HepG2 (cell line): ENCODE data around the gene RAB28. TPM values are rescaled to one million over a fixed set of nuclear protein-coding genes. Genes with fewer than 3 reads are reported as not detected.

Experiments
- ATAC-seq: fragments of 200-7000 bp; cut with Tn5 transposase; 3 replicates; pipeline ENCODE4 v1.9.1; 2020; ENCODE audit warnings: mild to moderate bottlenecking, moderate library complexity
- BruUV-seq: library from RNA; stranded (reverse); fragments of 400-500 nt; replicated peaks from 2 replicates; lab custom pipeline; 2021; lab: Mats Ljungman, UMichigan
- CTCF ChIA-PET: fragments of 300-600 bp; formaldehyde crosslinking; extraction: SDS; loops from one replicate; lab custom pipeline; 2021; ENCODE audit warnings: low total read pairs, inconsistent platforms, low intra/inter-chr PET ratio; lab: Yijun Ruan, JAX
- POLR2A ChIA-PET: fragments of 350-600 bp; sonication (Branson Sonifier 250); formaldehyde crosslinking; loops from one replicate; lab custom pipeline; 2020; ENCODE audit warnings: antibody characterized with exemption, inconsistent platforms; lab: Yijun Ruan, JAX
- DNase-seq: peaks from one replicate; pipeline ENCODE4 v3.0.0-alpha.2; 2015; ENCODE audit warnings: low spot score
- FAIRE-seq: peaks from 3 replicates; lab custom pipeline; 2011; peaks lifted over from hg19 to GRCh38; lab: Jason Lieb, UNC
- H2AFZ ChIP-seq: one replicate; pipeline ENCODE4 v1.6.1; 2011; ENCODE audit warnings: low read length, inconsistent platforms
- H3K27ac ChIP-seq: fragments of 300-600 bp; 3 replicates; pipeline ENCODE4 v1.8.0; 2011; ENCODE audit warnings: mixed run types, mild to moderate bottlenecking, mixed read lengths, low read length, inconsistent platforms; ENCODE audit not compliant: insufficient read depth; ENCODE audit errors: extremely low read length
- H3K27me3 ChIP-seq, 2 experiments: fragments of 200-600 bp in 1 of 2; 2 replicates in 1 of 2; 3 replicates in 1 of 2; pipeline versions ENCODE4 v1.6.0 to v1.8.0; 2011; ENCODE audit warnings: low read length in 2 of 2, mild to moderate bottlenecking in 2 of 2, moderate library complexity in 2 of 2, inconsistent platforms in 1 of 2; ENCODE audit not compliant: insufficient read depth in 2 of 2, control insufficient read depth in 1 of 2
- H3K36me3 ChIP-seq, 2 experiments: fragments of 200-600 bp in 1 of 2; replicated peaks in 1 of 2; 2 replicates in 1 of 2; 3 replicates in 1 of 2; pipeline versions ENCODE4 v1.5.1 to v1.8.0; 2011; ENCODE audit warnings: low read length in 2 of 2, inconsistent platforms in 1 of 2; ENCODE audit not compliant: insufficient read depth in 2 of 2, control insufficient read depth in 1 of 2
- H3K4me1 ChIP-seq: 2 replicates; pipeline ENCODE4 v1.5.1; 2012; ENCODE audit warnings: low read length, inconsistent platforms; ENCODE audit not compliant: insufficient read depth
- H3K4me2 ChIP-seq: 2 replicates; pipeline ENCODE4 v1.6.0; 2011; ENCODE audit warnings: low read depth, low read length, inconsistent platforms
- H3K4me3 ChIP-seq, 3 experiments: fragments of 200-600 bp in 1 of 3; sonication (generic), shearing (Covaris generic) in 1 of 3; replicated peaks in 1 of 3; 2 replicates each; pipeline ENCODE4 v1.5.1; 2011 to 2016; ENCODE audit warnings: low read length in 3 of 3, inconsistent platforms in 2 of 3, low read depth in 2 of 3, mild to moderate bottlenecking in 2 of 3, control low read depth in 1 of 3, mixed read lengths in 1 of 3; ENCODE audit not compliant: insufficient read depth in 1 of 3
- H3K79me2 ChIP-seq: one replicate; pipeline ENCODE4 v1.6.1; 2011; ENCODE audit warnings: low read length, inconsistent platforms; ENCODE audit not compliant: insufficient read depth
- H3K9ac ChIP-seq: 2 replicates; pipeline ENCODE4 v1.6.0; 2011; ENCODE audit warnings: mild to moderate bottlenecking, low read depth, low read length, inconsistent platforms; ENCODE audit not compliant: insufficient read depth
- H3K9me3 ChIP-seq: 2 replicates; pipeline ENCODE4 v1.5.1; 2012; ENCODE audit warnings: mild to moderate bottlenecking, low read length
- H4K20me1 ChIP-seq: 2 replicates; pipeline ENCODE4 v1.6.0; 2011; ENCODE audit warnings: inconsistent platforms, mild to moderate bottlenecking, low read length, moderate library complexity; ENCODE audit not compliant: insufficient read depth
- AFF4 ChIP-seq: sonication (generic); formaldehyde crosslinking; IDR thresholded peaks from 2 replicates; pipeline ENCODE4 v1.4.0; 2020; ENCODE audit warnings: missing genetic modification reagents
- AHDC1 ChIP-seq: sonication (generic); formaldehyde crosslinking; IDR thresholded peaks from 2 replicates; pipeline ENCODE4 v1.5.1; 2020; ENCODE audit warnings: mild to moderate bottlenecking, missing genetic modification reagents, borderline replicate concordance
- ATRX ChIP-seq: sonication (generic); formaldehyde crosslinking; IDR thresholded peaks from 2 replicates; pipeline ENCODE4 v1.4.0; 2020; ENCODE audit warnings: missing genetic modification reagents, borderline replicate concordance
- CAMTA2 ChIP-seq: sonication (generic); formaldehyde crosslinking; IDR thresholded peaks from 2 replicates; pipeline ENCODE4 v1.4.0; 2020; ENCODE audit warnings: mild to moderate bottlenecking, missing genetic modification reagents, borderline replicate concordance
- E2F2 ChIP-seq: sonication (generic); formaldehyde crosslinking; IDR thresholded peaks from 2 replicates; pipeline ENCODE4 v1.4.0; 2020; ENCODE audit warnings: missing genetic modification reagents, borderline replicate concordance
- JUN ChIP-seq: sonication (generic); formaldehyde crosslinking; IDR thresholded peaks from 2 replicates; pipeline ENCODE4 v1.4.0; 2020; ENCODE audit warnings: mild to moderate bottlenecking, missing genetic modification reagents
- MXD4 ChIP-seq: IDR thresholded peaks from 2 replicates; pipeline ENCODE4 v1.6.1; 2016; ENCODE audit warnings: mild to moderate bottlenecking, missing biosample characterization, missing genetic modification reagents
- ZEB1 ChIP-seq: IDR thresholded peaks from 2 replicates; pipeline ENCODE4 v1.6.1; 2012; ENCODE audit warnings: mild to moderate bottlenecking, low read depth, inconsistent platforms; ENCODE audit not compliant: insufficient replicate concordance
- ZNF101 ChIP-seq: sonication (generic); formaldehyde crosslinking; IDR thresholded peaks from 2 replicates; pipeline ENCODE4 v1.4.0; 2020; ENCODE audit warnings: mild to moderate bottlenecking, low read depth, missing genetic modification reagents, borderline replicate concordance
- ZNF335 ChIP-seq: sonication (generic); formaldehyde crosslinking; IDR thresholded peaks from 2 replicates; pipeline ENCODE4 v1.4.0; 2020; ENCODE audit warnings: missing genetic modification reagents
- ZNF383 ChIP-seq: sonication (generic); formaldehyde crosslinking; IDR thresholded peaks from 2 replicates; pipeline ENCODE4 v1.4.0; 2020; ENCODE audit warnings: missing genetic modification reagents, mild to moderate bottlenecking, borderline replicate concordance
- ZNF446 ChIP-seq: sonication (generic); formaldehyde crosslinking; IDR thresholded peaks from 2 replicates; pipeline ENCODE4 v1.5.0; 2020; ENCODE audit warnings: mild to moderate bottlenecking, missing genetic modification reagents
- ZNF598 ChIP-seq: sonication (generic); formaldehyde crosslinking; IDR thresholded peaks from 2 replicates; pipeline ENCODE4 v1.5.1; 2020; ENCODE audit warnings: mild to moderate bottlenecking, missing genetic modification reagents, borderline replicate concordance
- ZNF674 ChIP-seq: sonication (generic); formaldehyde crosslinking; IDR thresholded peaks from 2 replicates; pipeline ENCODE4 v1.5.0; 2020; ENCODE audit warnings: low read depth, mild to moderate bottlenecking, missing genetic modification reagents
- WGBS: methylation state at CpG from one replicate; pipeline ENCODE4 v1.1.6; 2017; ENCODE audit warnings: low lambda C conversion rate; 5-methylcytosine and 5-hydroxymethylcytosine counted together
- in situ Hi-C: cut with HindIII; loops from 2 replicates; pipeline ENCODE4 v1.10.0; 2017; ENCODE audit warnings: low pct_unique_long_range_greater_than_20kb; ENCODE audit not compliant: extremely low pct_ligation_motif_present
- intact Hi-C: fragments of 100-400 bp; cut with micrococcal nuclease; formaldehyde crosslinking; loops from one replicate; pipeline ENCODE4 v1.10.0; 2022; ENCODE audit not compliant: unreplicated experiment
- polyA plus RNA-seq, 8 experiments: library from polyadenylated mRNA; depleted of rRNA in 3 of 8; stranded (reverse) in 7 of 8; unstranded in 1 of 8; fragments of >200 nt; fragmentation: Illumina TruSeq in 4 of 8; extraction: Trizol in 4 of 8; gene quantifications; 2 replicates each; pipeline versions ENCODE4 v1.2.1 to v1.2.3, GENCODE V29; 2011 to 2016; ENCODE audit warnings: low read depth in 4 of 8, missing spikeins in 1 of 8, mixed read lengths in 1 of 8; ENCODE audit not compliant: insufficient read depth in 1 of 8
- total RNA-seq, 5 experiments: library from RNA; depleted of rRNA; stranded (reverse); fragments of >200 nt; fragmentation: Illumina TruSeq; extraction: Trizol; gene quantifications; 2 replicates each; pipeline ENCODE4 v1.2.3, GENCODE V29; 2016; ENCODE audit warnings: low read depth in 1 of 5

RAB28 gene
- total and polyA plus RNA-seq, 2 of the 13 experiments (the other 11 are each of a cell fraction or from before 2014, with no cell fraction given), result 11.8 to 18.2 TPM

GRCh38 chr4:13509442-13509841 lies 25.3 kb upstream of the RAB28 start:
- Histone ChIP-seq H3K9me3 (no peaks in the 10 kb centered on the region), H3K4me3 (no peak overlapping the region), H3K27ac (no peak overlapping the region), H4K20me1 (no peaks in the 10 kb centered on the region), H3K79me2 (no peaks in the 10 kb centered on the region), H3K4me2 (no peak overlapping the region), H3K27me3 (no peaks in the 10 kb centered on the region), H3K4me1 (no peaks in the 10 kb centered on the region), H2AFZ (no peak overlapping the region), H3K9ac (no peak overlapping the region), H3K36me3 (no peaks in the 10 kb centered on the region)
- FAIRE-seq, result no peak
- no peak for ATAC-seq
- BruUV-seq, result no TSS peak
- no peak for DNase-seq
- intact Hi-C loops (no loop called here), in situ Hi-C loops (no loop called here)
- ChIA-PET POLR2A (no interaction called here), CTCF (no interaction called here)
- WGBS, result 11% methylated on average over 1 of the region's 1 CpG
- TF ChIP-seq ZNF446 (CRISPR knock-in tag), result no peak
- no peak for TF ChIP-seq ZNF101 (CRISPR knock-in tag)
- no peak for TF ChIP-seq AFF4 (CRISPR knock-in tag)
- TF ChIP-seq AHDC1, result no peak
- no peak for TF ChIP-seq ATRX (CRISPR knock-in tag)
- TF ChIP-seq JUN, result no peak
- TF ChIP-seq ZNF335 (CRISPR knock-in tag), result no peak
- TF ChIP-seq E2F2 (CRISPR knock-in tag), result no peak
- TF ChIP-seq CAMTA2, result no peak
- TF ChIP-seq ZEB1, result no peak
- no peak for TF ChIP-seq ZNF674 (CRISPR knock-in tag)
- no peak for TF ChIP-seq ZNF383 (CRISPR knock-in tag)
- no peak for TF ChIP-seq MXD4 (CRISPR knock-in tag)
- no peak for TF ChIP-seq ZNF598
